Activated CD4-positive, alpha-beta T cell treated with anti-CD3 and anti-CD28 coated beads, Interleukin-2, amount 50 U/mL, for 48 hours (primary cell): Measurements from ENCODE around the gene GJB1.
"Not testable (repeated sequence)": the region's sequence is repeated elsewhere in the genome, so short reads cannot be mapped to it uniquely, and the experiment has no call there.

Source experiments
- DNase-seq, 2 experiments: peaks; one replicate each; pipeline ENCODE4 v3.0.0-alpha.2; 2020

Gene GJB1

DNA sequence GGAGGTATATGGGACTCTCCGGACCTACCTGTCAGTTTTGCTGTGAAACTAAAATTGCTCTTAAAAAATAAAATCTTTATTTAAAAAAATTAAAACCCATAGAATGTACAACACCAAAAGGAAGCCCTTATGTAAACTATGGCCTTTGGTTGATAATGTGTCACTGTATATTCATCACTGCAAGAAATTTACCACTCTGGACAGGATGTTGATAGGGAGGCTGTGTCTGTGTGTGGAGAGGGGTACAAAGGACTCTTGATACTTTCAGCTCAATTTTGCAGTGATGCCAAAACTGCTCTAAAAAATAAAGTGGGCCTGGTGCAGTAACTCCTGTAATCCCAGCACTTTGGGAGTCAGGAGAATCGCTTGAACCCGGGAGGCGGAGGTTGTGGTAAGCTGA lies 33.8 kb downstream of the GJB1 start:
- no peak for DNase-seq

DNA sequence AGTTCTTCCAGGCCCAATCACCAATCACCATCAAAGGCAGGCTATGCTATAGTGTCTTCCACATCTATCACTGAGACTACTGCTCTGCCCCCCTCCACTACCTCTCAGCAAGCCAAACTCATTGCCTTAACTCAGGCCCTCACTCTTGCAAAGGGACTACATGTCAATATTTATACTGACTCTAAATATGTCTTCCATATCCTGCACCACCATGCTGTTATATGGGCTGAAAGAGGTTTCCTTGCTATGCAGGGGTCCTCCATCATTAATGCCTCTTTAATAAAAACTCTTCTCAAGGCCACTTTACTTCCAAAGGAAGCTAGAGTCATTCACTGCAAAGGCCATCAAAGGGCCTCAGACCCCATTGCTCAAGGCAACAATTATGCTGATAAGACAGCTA lies 45.6 kb downstream of the GJB1 start:
- DNase-seq, result not testable (repeated sequence)

DNA sequence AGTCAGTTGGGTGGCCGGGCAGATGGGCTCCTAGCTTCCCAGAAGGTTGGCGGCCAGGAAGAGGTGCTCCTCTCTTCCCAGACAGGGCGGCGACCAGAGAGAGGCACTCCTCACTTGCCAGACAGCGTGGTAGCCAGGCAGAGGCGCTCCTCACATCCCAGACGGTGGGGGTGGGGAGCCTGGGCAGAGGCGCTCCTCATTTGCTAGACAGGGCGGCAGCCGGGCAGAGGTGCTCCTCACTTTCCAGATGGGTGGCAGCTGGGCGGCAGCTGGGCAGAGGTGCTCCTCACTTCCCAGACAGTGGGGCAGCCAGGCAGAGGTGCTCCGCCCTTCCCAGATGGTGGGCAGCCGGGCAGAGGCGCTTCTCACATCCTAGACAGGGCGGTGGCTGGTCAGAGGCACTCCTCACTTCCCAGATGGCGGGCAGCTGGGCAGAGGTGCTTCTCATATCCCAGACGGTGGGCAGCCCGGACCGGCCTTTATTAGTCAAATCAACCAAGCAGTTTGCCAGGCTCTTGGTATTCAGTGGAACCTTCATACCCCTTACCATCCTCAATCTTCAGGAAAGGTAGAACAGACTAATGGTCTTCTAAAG lies 46.9 kb downstream of the GJB1 start:
- no peak for DNase-seq

DNA sequence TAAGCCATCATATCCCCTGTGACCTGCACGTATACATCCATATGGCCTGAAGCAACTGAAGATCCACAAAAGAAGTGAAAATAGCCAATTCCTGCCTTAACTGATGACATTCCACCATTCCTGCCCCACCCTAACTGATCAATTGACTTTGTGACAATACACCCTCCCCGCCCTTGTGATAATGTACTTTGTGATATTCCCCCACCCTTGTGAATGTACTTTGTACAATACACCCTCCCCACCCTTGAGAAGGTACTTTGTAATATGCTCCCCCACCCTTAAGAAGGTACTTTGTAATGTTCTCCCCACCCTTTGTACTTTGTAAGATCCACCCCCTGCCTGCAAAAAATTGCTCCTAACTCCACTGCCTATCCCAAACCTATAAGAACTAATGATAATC lies 49.3 kb downstream of the GJB1 start:
- not testable (repeated sequence) for DNase-seq
